Measurements from ENCODE around the gene DDX39B. TPM values are rescaled to one million over a fixed set of nuclear protein-coding genes. Genes with fewer than 3 reads are reported as not detected.

The DDX39B gene
- total and polyA plus RNA-seq, 9 of the 15 experiments (the other 6 are each of a cell fraction or from before 2014, with no cell fraction given) = 479 to 869 (median 592) TPM

GRCh38 chr6:31546958-31547726 lies 5.3 kb upstream of the DDX39B start, which contains the start of gene NFKBIL1 (continued):
- TF ChIP-seq POU5F1 (IDR thresholded peaks at IDR 0.05; ENCODE audit: borderline replicate concordance, low read depth, low read length, partially characterized antibody) = peak; percentile 66
- TF ChIP-seq ELK3 (CRISPR knock-in tag; IDR thresholded peaks at IDR 0.05) = no peak
- TF ChIP-seq ZNF76 (CRISPR knock-in tag; IDR thresholded peaks at IDR 0.05; ENCODE audit: borderline replicate concordance) = no peak; the same call in 1 of the 2 replicates
- TF ChIP-seq MGA (IDR thresholded peaks at IDR 0.05) = 0 out of 2 replicates have a peak, but pooled peaks have one; percentile 8
- peak; percentile 93; the same call in 1 of the 2 replicates for TF ChIP-seq HLTF (IDR thresholded peaks at IDR 0.05)
- TF ChIP-seq NCOR1 (IDR thresholded peaks at IDR 0.05) = no peak; the same call in 1 of the 2 replicates
- no peak for TF ChIP-seq MAX (CRISPR knock-in tag; IDR thresholded peaks at IDR 0.05)
- TF ChIP-seq SNIP1 (IDR thresholded peaks at IDR 0.05; ENCODE audit: low read depth) = peak; percentile 43
- peak; percentile 87 for TF ChIP-seq ZFX (CRISPR knock-in tag; IDR thresholded peaks at IDR 0.05)
- no peak for TF ChIP-seq PCBP1 (IDR thresholded peaks at IDR 0.05; ENCODE audit: low read depth, low read length, poor library complexity, severe bottlenecking)
- no peak for TF ChIP-seq TFAM (CRISPR knock-in tag; conservative IDR thresholded peaks at IDR 0.05)
- no peak for TF ChIP-seq E2F1 (CRISPR knock-in tag; IDR thresholded peaks at IDR 0.05)
- TF ChIP-seq NR1H2 (CRISPR knock-in tag; IDR thresholded peaks at IDR 0.05) = no peak
- TF ChIP-seq HDGF (IDR thresholded peaks at IDR 0.05) = peak; percentile 67; the same call in 1 of the 2 replicates
